Keratinocyte (primary cell): ENCODE results near the gene PTGES2. TPM values are rescaled to one million over a fixed set of nuclear protein-coding genes. Genes with fewer than 3 reads are reported as not detected.

Experiments
- DNase-seq: peaks from one replicate; pipeline ENCODE4 v3.0.0-alpha.2; 2011; ENCODE audit warnings: low read depth, missing footprints, low spot score
- FAIRE-seq: peaks from 2 replicates; lab custom pipeline; 2011; peaks lifted over from hg19 to GRCh38; lab: Jason Lieb, UNC
- H2AFZ ChIP-seq: 2 replicates; pipeline ENCODE4 v1.6.0; 2012; ENCODE audit warnings: low read length, control low read depth, inconsistent platforms; ENCODE audit not compliant: control insufficient read depth
- H3K27ac ChIP-seq: 2 replicates; pipeline ENCODE4 v1.5.1; 2011; ENCODE audit warnings: low read length; ENCODE audit not compliant: control insufficient read depth, insufficient read depth
- H3K27me3 ChIP-seq: 3 replicates; pipeline ENCODE4 v1.6.0; 2011; ENCODE audit warnings: low read length; ENCODE audit not compliant: control insufficient read depth, insufficient read depth; ENCODE audit errors: extremely low read depth
- H3K36me3 ChIP-seq, 2 experiments: 2 replicates in 1 of 2; 3 replicates in 1 of 2; pipeline ENCODE4 v1.5.1; 2011; ENCODE audit warnings: low read length in 2 of 2, mild to moderate bottlenecking in 1 of 2; ENCODE audit not compliant: control insufficient read depth in 2 of 2, insufficient read depth in 2 of 2; ENCODE audit errors: extremely low read depth in 1 of 2
- H3K4me1 ChIP-seq: 3 replicates; pipeline ENCODE4 v1.5.1; 2011; ENCODE audit warnings: low read length; ENCODE audit not compliant: control insufficient read depth, insufficient read depth; ENCODE audit errors: extremely low read depth
- H3K4me2 ChIP-seq: 3 replicates; pipeline ENCODE4 v1.6.0; 2011; ENCODE audit warnings: low read depth, low read length; ENCODE audit not compliant: control insufficient read depth, insufficient read depth; ENCODE audit errors: extremely low read depth
- H3K4me3 ChIP-seq, 3 experiments: fragments of 200-600 bp in 1 of 3; sonication (generic) in 1 of 3; 2 replicates in 2 of 3; 3 replicates in 1 of 3; pipeline ENCODE4 v1.5.1; 2011 to 2016; ENCODE audit warnings: low read length in 3 of 3, mild to moderate bottlenecking in 3 of 3, control low read depth in 2 of 3, inconsistent platforms in 1 of 3, low read depth in 1 of 3, mixed read lengths in 1 of 3, mixed run types in 1 of 3, moderate library complexity in 1 of 3; ENCODE audit not compliant: control insufficient read depth in 2 of 3, insufficient read depth in 2 of 3; ENCODE audit errors: extremely low read depth in 1 of 3
- H3K79me2 ChIP-seq: 2 replicates; pipeline ENCODE4 v1.6.0; 2012; ENCODE audit warnings: low read length; ENCODE audit not compliant: control insufficient read depth, insufficient read depth
- H3K9ac ChIP-seq: 3 replicates; pipeline ENCODE4 v1.6.0; 2011; ENCODE audit warnings: low read length; ENCODE audit not compliant: control insufficient read depth, insufficient read depth; ENCODE audit errors: extremely low read depth
- H3K9me1 ChIP-seq: 3 replicates; pipeline ENCODE4 v1.6.0; 2011; ENCODE audit warnings: low read length; ENCODE audit not compliant: control insufficient read depth, insufficient read depth; ENCODE audit errors: extremely low read depth
- H3K9me3 ChIP-seq: 2 replicates; pipeline ENCODE4 v1.5.1; 2012; ENCODE audit warnings: low read depth, low read length; ENCODE audit not compliant: control insufficient read depth
- H4K20me1 ChIP-seq: 3 replicates; pipeline ENCODE4 v1.6.0; 2011; ENCODE audit warnings: low read length; ENCODE audit not compliant: control insufficient read depth, insufficient read depth; ENCODE audit errors: extremely low read depth
- EZH2 ChIP-seq: IDR thresholded peaks from one replicate; pipeline ENCODE4 v1.6.1; 2012; ENCODE audit warnings: inconsistent platforms, mild to moderate bottlenecking, low read length, moderate library complexity
- dilution Hi-C: fragments of 300-500 bp; cut with MboI; formaldehyde crosslinking; loops from one replicate; pipeline ENCODE4 v1.7.0; 2020; ENCODE audit warnings: low sequenced_read_pairs; ENCODE audit not compliant: extremely low pct_ligation_motif_present
- polyA plus RNA-seq, 5 experiments: library from polyadenylated mRNA; depleted of rRNA in 3 of 5; stranded (reverse) in 3 of 5; stranded (forward) in 1 of 5; unstranded in 1 of 5; fragments of >200 nt; gene quantifications; 1 replicate in 1 of 5; 2 replicates in 3 of 5; 3 replicates in 1 of 5; pipeline versions ENCODE4 v1.2.1 to v1.2.3, GENCODE V29; 2011 to 2012; ENCODE audit warnings: missing spikeins in 2 of 5, low read depth in 1 of 5, low replicate concordance in 1 of 5
- TF ChIP-seq, protein P1 (sequence below), 3 experiments: IDR thresholded peaks in 1 of 3; conservative IDR thresholded peaks in 1 of 3; optimal IDR thresholded peaks in 1 of 3; 2 replicates in 2 of 3; 3 replicates in 1 of 3; pipeline versions ENCODE3 to v1.5.1; 2011; ENCODE audit warnings: low read length in 3 of 3, mild to moderate bottlenecking in 3 of 3, moderate library complexity in 2 of 3, control low read depth in 1 of 3, inconsistent platforms in 1 of 3; ENCODE audit not compliant: insufficient read depth in 2 of 3; ENCODE audit errors: extremely low read depth in 1 of 3

The PTGES2 gene
- polyA plus RNA-seq, 1 donor (not counting 4 experiments of a cell fraction or from before 2014, with no cell fraction given): 68.7 TPM

DNA sequence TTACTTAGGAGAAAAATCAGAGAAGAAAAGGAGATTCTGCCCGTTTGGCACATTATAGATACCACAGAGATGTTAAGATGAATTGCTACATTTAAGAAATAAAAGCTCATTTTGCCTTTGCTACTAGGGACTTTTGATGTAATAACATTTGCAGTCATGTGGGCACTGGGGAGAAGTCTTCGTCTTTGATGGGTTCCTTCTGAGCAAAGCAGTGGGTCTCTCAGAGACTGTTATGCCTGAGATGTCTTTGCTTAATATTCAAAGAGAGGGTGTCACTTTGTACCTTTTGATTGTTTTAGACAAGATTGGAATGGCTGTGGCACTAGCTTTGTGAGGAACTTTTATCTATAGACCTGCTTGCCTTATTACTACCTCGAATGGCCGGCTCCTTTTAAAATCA is 34.5 kb downstream of the PTGES2 start:
- H3K9me3 ChIP-seq: no peaks in the 10 kb centered on the region
- no peak overlapping the region for H3K9ac ChIP-seq
- dilution Hi-C loops: no loop called here
- no peak for DNase-seq
- H3K27me3 ChIP-seq: no peaks in the 10 kb centered on the region
- peaks cover 0 to 2% of the 10 kb centered on the region in 2 experiments for H3K36me3 ChIP-seq
- no peak overlapping the region for H3K4me2 ChIP-seq
- H3K4me3 ChIP-seq: no peak overlapping the region
- no peaks in the 10 kb centered on the region for H3K9me1 ChIP-seq
- peaks cover 22% of the 10 kb centered on the region for H3K4me1 ChIP-seq
- no peak overlapping the region for H3K27ac ChIP-seq
- TF ChIP-seq EZH2: no peak
- TF ChIP-seq, protein P1, sequence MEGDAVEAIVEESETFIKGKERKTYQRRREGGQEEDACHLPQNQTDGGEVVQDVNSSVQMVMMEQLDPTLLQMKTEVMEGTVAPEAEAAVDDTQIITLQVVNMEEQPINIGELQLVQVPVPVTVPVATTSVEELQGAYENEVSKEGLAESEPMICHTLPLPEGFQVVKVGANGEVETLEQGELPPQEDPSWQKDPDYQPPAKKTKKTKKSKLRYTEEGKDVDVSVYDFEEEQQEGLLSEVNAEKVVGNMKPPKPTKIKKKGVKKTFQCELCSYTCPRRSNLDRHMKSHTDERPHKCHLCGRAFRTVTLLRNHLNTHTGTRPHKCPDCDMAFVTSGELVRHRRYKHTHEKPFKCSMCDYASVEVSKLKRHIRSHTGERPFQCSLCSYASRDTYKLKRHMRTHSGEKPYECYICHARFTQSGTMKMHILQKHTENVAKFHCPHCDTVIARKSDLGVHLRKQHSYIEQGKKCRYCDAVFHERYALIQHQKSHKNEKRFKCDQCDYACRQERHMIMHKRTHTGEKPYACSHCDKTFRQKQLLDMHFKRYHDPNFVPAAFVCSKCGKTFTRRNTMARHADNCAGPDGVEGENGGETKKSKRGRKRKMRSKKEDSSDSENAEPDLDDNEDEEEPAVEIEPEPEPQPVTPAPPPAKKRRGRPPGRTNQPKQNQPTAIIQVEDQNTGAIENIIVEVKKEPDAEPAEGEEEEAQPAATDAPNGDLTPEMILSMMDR (optimal IDR thresholded peaks at IDR 0.05 in 1 of 3, IDR thresholded peaks at IDR 0.05 in 1 of 3, conservative IDR thresholded peaks at IDR 0.05 in 1 of 3; ENCODE audit: extremely low read depth in 1 of 3, insufficient read depth in 2 of 3, low read length in 3 of 3): no peak
- H4K20me1 ChIP-seq: peaks cover 5% of the 10 kb centered on the region
- peaks cover 15% of the 10 kb centered on the region for H3K79me2 ChIP-seq
- no peak for FAIRE-seq
- H2AFZ ChIP-seq: no peak overlapping the region

DNA sequence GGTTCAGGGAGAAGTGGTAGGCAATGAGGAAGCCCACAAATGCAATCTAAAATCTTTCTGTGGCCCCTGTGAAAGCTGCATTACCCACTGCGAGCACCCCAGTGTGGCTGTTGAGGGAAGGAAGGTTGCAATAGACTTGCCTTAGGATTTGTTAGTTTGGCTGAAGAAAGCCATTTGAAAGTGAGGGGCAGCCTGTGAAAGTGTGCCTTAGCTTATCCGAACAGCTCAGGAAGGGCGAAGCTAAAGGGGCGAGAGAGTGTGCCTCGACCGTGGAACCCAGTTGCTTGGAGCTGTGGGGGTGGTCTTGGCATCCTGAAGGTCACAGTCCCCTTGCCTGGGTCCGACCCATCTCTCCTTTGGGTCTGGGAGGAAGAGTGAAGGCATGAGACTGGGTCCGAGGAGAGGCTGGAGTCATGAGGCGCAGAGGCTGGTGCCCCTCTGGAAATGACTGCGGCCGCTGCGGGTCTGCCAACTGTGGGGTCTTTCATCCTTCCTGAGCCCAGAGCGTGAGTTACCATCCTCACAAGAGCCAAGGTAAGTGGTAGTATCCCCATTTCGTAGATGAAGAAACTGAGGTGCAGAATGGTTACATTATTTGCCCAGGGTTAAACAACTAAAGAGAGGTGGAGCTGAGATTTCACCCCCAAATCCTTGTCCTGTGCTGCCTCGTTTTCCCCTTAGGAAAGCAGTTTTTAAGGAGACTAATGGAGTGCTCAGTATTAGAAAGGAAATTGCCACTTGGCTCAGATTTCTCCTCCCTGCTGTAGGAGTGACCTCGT is 35.1 kb downstream of the PTGES2 start:
- H3K4me2 ChIP-seq: no peak overlapping the region
- no peak overlapping the region for H3K27ac ChIP-seq
- no peaks in the 10 kb centered on the region for H3K9me1 ChIP-seq

More for the DNA sequence above, 35.1 kb downstream of the PTGES2 start:
- H3K4me3 ChIP-seq: no peak overlapping the region
- no peak for TF ChIP-seq EZH2
- TF ChIP-seq, protein P1 (optimal IDR thresholded peaks at IDR 0.05 in 1 of 3, IDR thresholded peaks at IDR 0.05 in 1 of 3, conservative IDR thresholded peaks at IDR 0.05 in 1 of 3; ENCODE audit: extremely low read depth in 1 of 3, insufficient read depth in 2 of 3, low read length in 3 of 3): no peak
- dilution Hi-C loops: no loop called here
- H3K4me1 ChIP-seq: peaks cover 16% of the 10 kb centered on the region
- peaks cover 12% of the 10 kb centered on the region for H3K79me2 ChIP-seq
- DNase-seq (no peak), FAIRE-seq (no peak)
- H4K20me1 ChIP-seq: peaks cover 5% of the 10 kb centered on the region
- H3K9me3 ChIP-seq: no peaks in the 10 kb centered on the region
- peaks cover 0 to 2% of the 10 kb centered on the region in 2 experiments for H3K36me3 ChIP-seq
- H3K27me3 ChIP-seq: no peaks in the 10 kb centered on the region
- no peak overlapping the region for H3K9ac ChIP-seq
- H2AFZ ChIP-seq: no peak overlapping the region
